Suppressor macrophage (primary cell): ENCODE results near the gene UBE4A.
"Not testable (repeated sequence)": the region's sequence is repeated elsewhere in the genome, so short reads cannot be mapped to it uniquely, and the experiment has no call there.

Experiments used
- DNase-seq, 4 experiments: peaks; one replicate each; pipeline ENCODE4 v3.0.0-alpha.2; 2020 to 2022

The UBE4A gene

DNA sequence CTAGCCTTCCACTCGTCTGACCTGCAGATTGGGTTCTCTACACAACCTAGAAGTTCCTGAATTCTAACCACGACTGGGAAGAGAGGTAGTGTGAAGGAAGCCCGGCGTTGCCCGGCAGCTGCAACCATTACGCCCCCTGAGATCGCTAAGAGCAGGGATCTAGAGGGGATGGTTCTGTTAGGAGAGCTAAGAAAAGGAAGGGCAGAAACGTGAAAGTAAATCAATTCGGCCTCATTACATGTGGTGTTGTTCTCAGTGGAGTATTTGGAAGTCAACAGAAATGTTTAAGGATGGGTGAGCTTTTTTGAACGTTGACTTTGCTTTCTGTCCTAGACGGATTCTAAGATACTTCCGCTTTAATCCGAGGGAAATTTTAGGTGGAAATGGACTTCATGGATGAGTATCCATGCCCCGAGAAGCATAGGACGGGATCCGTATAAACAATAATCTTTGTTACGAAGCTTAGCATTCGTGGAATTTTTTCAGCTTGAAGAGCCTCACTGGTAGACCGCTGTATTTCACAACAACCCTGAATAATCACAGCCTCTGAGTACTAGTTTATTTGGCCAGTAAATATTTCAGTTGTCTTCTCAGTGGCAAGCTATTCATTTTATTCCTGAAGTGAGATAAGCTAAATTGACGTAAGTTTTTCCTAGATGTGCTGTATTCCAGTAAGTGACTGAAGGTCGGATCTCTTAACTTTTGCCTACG, 42.6 kb downstream of the UBE4A start:
- peak; percentile 28 to 60 (median 36) for DNase-seq

- DNase-seq: not testable (repeated sequence)
Observed at GRCh38 chr11:118402594-118402993, 43.2 kb downstream of the UBE4A start.

- no peak for DNase-seq
Observed at GRCh38 chr11:118406599-118407166, 47.3 kb downstream of the UBE4A start.

- no peak for DNase-seq
Observed at GRCh38 chr11:118410055-118410745, 50.8 kb downstream of the UBE4A start.

GRCh38 chr11:118411530-118411929, 52.1 kb downstream of the UBE4A start:
- DNase-seq: no peak

DNA sequence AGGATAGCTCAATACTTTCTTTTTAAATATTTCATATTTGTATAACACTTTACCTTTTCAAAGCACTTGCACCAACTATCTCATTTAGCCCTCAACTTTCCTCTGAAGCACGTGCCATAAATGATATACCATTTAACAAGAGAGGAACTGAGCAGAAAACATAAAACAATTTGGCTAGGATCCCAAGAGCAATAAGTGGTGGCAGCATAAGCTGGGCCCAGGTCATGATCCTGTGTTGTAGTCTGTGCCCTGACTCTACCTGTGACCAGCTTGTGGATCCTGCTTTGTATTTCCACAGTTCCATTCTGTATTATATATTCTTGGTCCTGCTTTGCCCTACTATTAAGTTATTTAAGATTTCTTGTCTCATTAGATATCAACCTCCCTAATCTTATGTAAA, 53.5 kb downstream of the UBE4A start:
- DNase-seq: no peak

- peak in 3 of 4 experiments; percentile 7 to 54 (median 35) for DNase-seq
Observed at GRCh38 chr11:118415062-118415738, 55.8 kb downstream of the UBE4A start.

DNA sequence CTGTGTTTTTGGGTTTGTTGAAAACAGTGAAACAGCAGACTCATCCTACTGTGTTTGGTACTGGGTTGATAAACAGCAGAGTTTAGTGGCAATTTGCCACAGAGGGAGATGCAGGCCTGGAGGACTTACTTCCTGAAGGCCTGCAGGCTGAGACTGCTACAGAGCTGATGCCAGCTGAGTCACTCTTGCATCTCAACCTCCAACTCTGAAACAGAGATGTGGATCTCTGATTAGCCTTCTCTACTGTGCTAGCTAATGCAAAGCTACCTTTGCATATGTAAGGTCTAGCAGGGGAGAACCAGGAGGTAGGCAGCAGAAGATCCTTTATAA, 56.3 kb downstream of the UBE4A start:
- peak; percentile 45 to 69 (median 58) for DNase-seq

DNA sequence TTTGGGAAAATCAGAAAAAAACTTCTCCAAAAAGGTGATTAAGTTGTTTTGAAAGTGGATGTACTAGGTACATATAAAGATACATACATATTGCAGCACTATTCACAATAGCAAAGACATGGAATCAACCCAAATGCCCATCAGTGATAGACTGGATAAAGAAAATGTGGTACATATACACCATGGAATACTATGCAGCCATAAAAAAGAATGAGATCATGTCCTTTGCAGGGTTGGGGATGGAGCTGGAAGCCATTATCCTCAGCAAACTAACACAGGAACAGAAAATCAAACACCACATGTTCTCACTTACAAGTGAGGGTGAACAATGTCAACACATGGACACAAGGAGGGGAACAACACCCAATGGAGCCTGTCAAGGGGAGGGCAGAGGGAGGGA, 57.5 kb downstream of the UBE4A start:
- DNase-seq: not testable (repeated sequence)

GRCh38 chr11:118417801-118418200, 58.4 kb downstream of the UBE4A start:
- no peak for DNase-seq

GRCh38 chr11:118418766-118419165, 59.4 kb downstream of the UBE4A start:
- no peak for DNase-seq

- DNase-seq: no peak
Observed at GRCh38 chr11:118427707-118428106, 68.3 kb downstream of the UBE4A start.

DNA sequence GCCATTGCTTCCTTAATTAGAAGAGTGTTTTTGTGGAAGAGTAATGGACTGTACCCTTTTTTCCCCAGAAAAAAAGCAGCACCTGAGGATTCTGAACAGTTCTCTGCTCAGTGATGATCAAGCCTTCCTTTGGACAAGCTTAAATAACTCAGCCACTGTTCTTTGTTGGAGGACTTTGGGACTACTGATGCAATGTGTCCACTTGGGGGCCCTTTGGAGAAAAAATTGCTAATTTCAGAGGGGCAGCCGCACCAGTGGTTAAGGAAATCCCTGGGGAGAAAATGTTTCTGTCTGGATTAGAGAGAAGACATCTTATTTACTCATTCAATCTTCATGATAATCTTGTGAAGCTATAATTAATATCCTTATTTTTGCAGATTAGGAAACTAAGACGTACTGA, 71.6 kb downstream of the UBE4A start:
- no peak for DNase-seq

- DNase-seq: no peak
Observed at GRCh38 chr11:118434123-118434552, 74.7 kb downstream of the UBE4A start.

- DNase-seq: peak in 3 of 4 experiments; percentile 17 to 32 (median 31)
Observed at GRCh38 chr11:118434553-118435289, 75.3 kb downstream of the UBE4A start.

GRCh38 chr11:118435290-118435892, 76.0 kb downstream of the UBE4A start:
- peak; percentile 41 to 72 (median 55) for DNase-seq

DNA sequence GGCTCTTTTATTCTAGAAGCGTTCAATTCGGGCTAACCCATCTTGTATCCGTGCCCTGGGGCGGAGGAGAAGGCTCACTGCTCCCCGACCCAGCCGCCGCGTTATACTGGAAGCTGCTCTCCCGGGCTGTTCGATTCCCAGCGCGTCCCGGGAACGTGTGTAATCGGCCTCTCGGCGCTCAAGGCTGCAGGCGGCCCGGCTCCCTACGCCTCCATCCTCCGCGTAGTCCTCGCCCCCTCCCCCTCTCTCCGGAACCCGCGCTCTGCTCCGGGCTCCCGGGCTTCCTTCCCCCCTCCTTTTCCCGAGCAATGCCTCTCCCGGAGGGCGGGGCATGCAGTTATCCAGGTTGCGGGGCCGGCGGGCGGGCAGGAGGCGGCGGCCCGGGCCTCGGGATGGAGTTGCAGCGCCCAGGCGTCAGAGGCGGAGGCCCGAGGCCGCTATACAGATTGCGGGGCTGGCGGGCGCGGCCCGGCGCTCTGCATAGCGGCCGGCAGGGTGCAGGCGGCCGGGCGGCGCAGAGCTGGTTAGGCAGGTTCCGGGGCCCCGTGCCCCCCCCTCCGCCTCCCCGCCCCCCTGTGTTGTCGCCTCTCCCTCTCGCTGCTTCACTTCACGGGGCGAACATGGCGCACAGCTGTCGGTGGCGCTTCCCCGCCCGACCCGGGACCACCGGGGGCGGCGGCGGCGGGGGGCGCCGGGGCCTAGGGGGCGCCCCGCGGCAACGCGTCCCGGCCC, 76.7 kb downstream of the UBE4A start, which contains the start of gene KMT2A:
TSS of gene KMT2A (plus strand) at position 600 of the 732 bp plus-strand sequence. CDS start at position 621, 21 bp downstream.
- peak; percentile 96 to 99 (median 98) for DNase-seq

DNA sequence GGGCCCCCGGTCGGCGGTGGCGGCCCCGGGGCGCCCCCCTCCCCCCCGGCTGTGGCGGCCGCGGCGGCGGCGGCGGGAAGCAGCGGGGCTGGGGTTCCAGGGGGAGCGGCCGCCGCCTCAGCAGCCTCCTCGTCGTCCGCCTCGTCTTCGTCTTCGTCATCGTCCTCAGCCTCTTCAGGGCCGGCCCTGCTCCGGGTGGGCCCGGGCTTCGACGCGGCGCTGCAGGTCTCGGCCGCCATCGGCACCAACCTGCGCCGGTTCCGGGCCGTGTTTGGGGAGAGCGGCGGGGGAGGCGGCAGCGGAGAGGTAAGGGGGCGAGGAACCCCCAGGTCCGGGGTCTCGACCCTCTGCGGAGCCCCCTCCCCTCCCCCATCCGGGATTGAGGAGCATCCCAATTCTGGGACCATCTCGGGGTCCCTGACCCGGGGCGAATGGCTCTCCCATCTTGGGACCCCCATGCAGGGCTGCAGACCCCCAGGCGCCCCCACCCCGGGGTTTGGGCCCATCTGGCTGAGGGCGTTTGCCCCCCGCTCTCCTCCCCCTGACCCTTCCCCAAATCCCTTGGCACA, 77.3 kb downstream of the UBE4A start:
- peak in 3 of 4 experiments; percentile 10 to 52 (median 32) for DNase-seq

GRCh38 chr11:118437208-118438125, 78.1 kb downstream of the UBE4A start:
- peak in 1 of 4 experiments; percentile 25 for DNase-seq
